IMR-90 (cell line): ENCODE data around the gene HTT. TPM values are rescaled to one million over a fixed set of nuclear protein-coding genes. Genes with fewer than 3 reads are reported as not detected.

Experiments used
- ATAC-seq: fragments of 200-7000 bp; cut with Tn5 transposase; 2 replicates; pipeline ENCODE4 v1.9.1; 2020; ENCODE audit warnings: low read depth, mild to moderate bottlenecking, moderate library complexity
- BruUV-seq: library from RNA; stranded (reverse); fragments of 400-500 nt; replicated peaks from 2 replicates; lab custom pipeline; 2021; lab: Mats Ljungman, UMichigan
- CTCF ChIA-PET: fragments of 300-600 bp; formaldehyde crosslinking; extraction: SDS; loops from one replicate; lab custom pipeline; 2021; ENCODE audit warnings: antibody characterized with exemption; lab: Yijun Ruan, JAX
- POLR2A ChIA-PET: fragments of 300-600 bp; sonication (Branson Sonifier 250); formaldehyde crosslinking; loops from one replicate; lab custom pipeline; 2022; ENCODE audit warnings: antibody characterized with exemption; ENCODE audit not compliant: unreplicated experiment; lab: Charles Lee
- DNase-seq: peaks from one replicate; pipeline ENCODE4 v3.0.0; 2013
- H2AFZ ChIP-seq: replicated peaks from 2 replicates; pipeline ENCODE3; 2013; ENCODE audit warnings: low read length, mild to moderate bottlenecking; ENCODE audit not compliant: poor library complexity
- H2AK5ac ChIP-seq: 2 replicates; pipeline ENCODE4 v1.6.1; 2013; ENCODE audit warnings: low read depth, low read length, inconsistent platforms
- H2AK9ac ChIP-seq: replicated peaks from 2 replicates; pipeline ENCODE3; 2013; ENCODE audit warnings: mild to moderate bottlenecking, low read depth, low read length, moderate library complexity; ENCODE audit not compliant: poor library complexity
- H2BK120ac ChIP-seq: 2 replicates; pipeline ENCODE4 v1.6.1; 2013; ENCODE audit warnings: low read depth, low read length, inconsistent platforms
- H2BK15ac ChIP-seq: 3 replicates; pipeline ENCODE4 v1.6.1; 2013; ENCODE audit warnings: low read depth, low read length, inconsistent platforms
- H2BK20ac ChIP-seq: 2 replicates; pipeline ENCODE4 v1.6.1; 2013; ENCODE audit warnings: low read depth, mild to moderate bottlenecking, inconsistent platforms, low read length, moderate library complexity
- H2BK5ac ChIP-seq: 2 replicates; pipeline ENCODE4 v1.6.1; 2013; ENCODE audit warnings: mild to moderate bottlenecking, low read depth, low read length, inconsistent platforms; ENCODE audit not compliant: poor library complexity, severe bottlenecking
- H3K14ac ChIP-seq: replicated peaks from 2 replicates; pipeline ENCODE4 v1.6.1; 2013; ENCODE audit warnings: low read depth, low read length, inconsistent platforms
- H3K18ac ChIP-seq: 2 replicates; pipeline ENCODE4 v1.6.1; 2013; ENCODE audit warnings: low read depth, low read length, control low read depth
- H3K23ac ChIP-seq: 2 replicates; pipeline ENCODE4 v1.6.1; 2013; ENCODE audit warnings: low read depth, low read length, inconsistent platforms
- H3K27ac ChIP-seq: 2 replicates; pipeline ENCODE4 v1.5.1; 2013; ENCODE audit warnings: mild to moderate bottlenecking, control low read depth, low read length; ENCODE audit not compliant: insufficient read depth
- H3K27me3 ChIP-seq: 2 replicates; pipeline ENCODE4 v1.6.1; 2013; ENCODE audit warnings: low read length; ENCODE audit not compliant: control insufficient read depth, insufficient read depth
- H3K36me3 ChIP-seq: 2 replicates; pipeline ENCODE4 v1.6.1; 2013; ENCODE audit warnings: low read length, mixed read lengths; ENCODE audit not compliant: control insufficient read depth, insufficient read depth
- H3K4ac ChIP-seq: 2 replicates; pipeline ENCODE4 v1.6.1; 2013; ENCODE audit warnings: low read depth, low read length, inconsistent platforms
- H3K4me1 ChIP-seq: 2 replicates; pipeline ENCODE4 v1.6.1; 2013; ENCODE audit warnings: low read length, mixed read lengths; ENCODE audit not compliant: control insufficient read depth, insufficient read depth
- H3K4me2 ChIP-seq: 2 replicates; pipeline ENCODE4 v1.6.1; 2013; ENCODE audit warnings: low read depth, mild to moderate bottlenecking, control low read depth, low read length, moderate library complexity
- H3K4me3 ChIP-seq: 2 replicates; pipeline ENCODE4 v1.5.1; 2013; ENCODE audit warnings: low read depth, mild to moderate bottlenecking, control low read depth, low read length, moderate library complexity; ENCODE audit not compliant: insufficient read depth
- H3K56ac ChIP-seq: 2 replicates; pipeline ENCODE4 v1.6.1; 2013; ENCODE audit warnings: low read length, inconsistent platforms; ENCODE audit not compliant: insufficient read depth; ENCODE audit errors: extremely low read depth
- H3K79me1 ChIP-seq, 2 experiments: 2 replicates each; pipeline ENCODE4 v1.6.1; 2013; ENCODE audit warnings: low read length in 2 of 2, inconsistent platforms in 1 of 2, low read depth in 1 of 2
- H3K9ac ChIP-seq: 2 replicates; pipeline ENCODE4 v1.6.1; 2013; ENCODE audit warnings: low read depth, low read length, control low read depth
- H3K9me1 ChIP-seq: 2 replicates; pipeline ENCODE4 v1.6.1; 2013; ENCODE audit warnings: low read length, inconsistent platforms; ENCODE audit not compliant: insufficient read depth
- H3K9me3 ChIP-seq: 2 replicates; pipeline ENCODE4 v1.6.1; 2013; ENCODE audit warnings: low read length; ENCODE audit not compliant: control insufficient read depth, insufficient read depth
- H4K20me1 ChIP-seq: 2 replicates; pipeline ENCODE4 v1.6.1; 2013; ENCODE audit warnings: low read length, inconsistent platforms; ENCODE audit not compliant: insufficient read depth
- H4K5ac ChIP-seq: 2 replicates; pipeline ENCODE4 v1.6.1; 2013; ENCODE audit warnings: mild to moderate bottlenecking, low read depth, low read length, control low read depth
- H4K8ac ChIP-seq, 2 experiments: 2 replicates each; pipeline ENCODE4 v1.6.1; 2013; ENCODE audit warnings: low read depth in 2 of 2, low read length in 2 of 2, control low read depth in 1 of 2, inconsistent platforms in 1 of 2
- H4K91ac ChIP-seq: 2 replicates; pipeline ENCODE4 v1.6.1; 2013; ENCODE audit warnings: low read depth, low read length, inconsistent platforms; ENCODE audit not compliant: insufficient read depth
- CHD1 ChIP-seq: IDR thresholded peaks from 2 replicates; pipeline ENCODE4 v1.6.1; 2012; ENCODE audit warnings: low read depth, low read length, improper control_type of control experiment
- ELK1 ChIP-seq: fragments of 150-350 bp; IDR thresholded peaks from 2 replicates; pipeline ENCODE4 v1.6.1; 2016; ENCODE audit warnings: low read depth, mild to moderate bottlenecking, low read length, moderate library complexity, borderline replicate concordance
- MAZ ChIP-seq: IDR thresholded peaks from 2 replicates; pipeline ENCODE4 v1.6.1; 2012; ENCODE audit warnings: low read depth, mild to moderate bottlenecking, low read length, improper control_type of control experiment, moderate library complexity, borderline replicate concordance
- MXI1 ChIP-seq: IDR thresholded peaks from 2 replicates; pipeline ENCODE4 v1.6.1; 2012; ENCODE audit warnings: low read depth, mild to moderate bottlenecking, low read length, moderate library complexity, borderline replicate concordance
- NFE2L2 ChIP-seq: fragments of 150-350 bp; IDR thresholded peaks from 2 replicates; pipeline ENCODE4 v1.6.1; 2016; ENCODE audit warnings: low read depth, mild to moderate bottlenecking, low read length
- RAD21 ChIP-seq: IDR thresholded peaks from 2 replicates; pipeline ENCODE4 v1.6.1; 2012; ENCODE audit warnings: low read length, improper control_type of control experiment
- RCOR1 ChIP-seq: IDR thresholded peaks from 2 replicates; pipeline ENCODE4 v1.6.1; 2012; ENCODE audit warnings: mild to moderate bottlenecking, low read length, improper control_type of control experiment; ENCODE audit not compliant: insufficient replicate concordance
- RFX5 ChIP-seq: IDR thresholded peaks from 2 replicates; pipeline ENCODE4 v1.8.0; 2012; ENCODE audit warnings: low read depth, mild to moderate bottlenecking, low read length, moderate library complexity
- WGBS, 2 experiments: methylation state at CpG; one replicate each; pipeline versions ENCODE4 v1.1.5 to v1.1.7; 2013; ENCODE audit warnings: missing lambda C conversion rate in 2 of 2; ENCODE audit not compliant: insufficient read length in 1 of 2; ENCODE audit errors: extremely low coverage in 2 of 2; 5-methylcytosine and 5-hydroxymethylcytosine counted together
- dilution Hi-C: fragments of 300-500 bp; cut with HindIII; formaldehyde crosslinking; loops from one replicate; pipeline ENCODE4 v1.14.3; 2018; ENCODE audit warnings: low sequenced_read_pairs; ENCODE audit not compliant: unreplicated experiment
- in situ Hi-C: fragments of 300-500 bp; cut with MboI; formaldehyde crosslinking; loops from 3 replicates; pipeline ENCODE4 v1.14.3; 2019; ENCODE audit warnings: low sequenced_read_pairs, inconsistent platforms, mixed read lengths
- intact Hi-C: fragments of 100-400 bp; cut with micrococcal nuclease; formaldehyde crosslinking; loops from 2 replicates; pipeline ENCODE4 v1.10.0; 2022
- polyA plus RNA-seq, 3 experiments: library from polyadenylated mRNA; depleted of rRNA; stranded (reverse); fragments of >200 nt; gene quantifications; 2 replicates each; pipeline ENCODE4 v1.2.3, GENCODE V29; 2012; ENCODE audit warnings: low replicate concordance in 1 of 3
- total RNA-seq: library from RNA; depleted of rRNA; stranded (reverse); fragments of >200 nt; gene quantifications from 2 replicates; pipeline ENCODE4 v1.2.3, GENCODE V29; 2012

HTT gene
- total and polyA plus RNA-seq, 2 of the 4 experiments (the other 2 are of a cell fraction) = 11.6 to 14.3 TPM

- no peak overlapping the region for H4K91ac ChIP-seq
- in situ Hi-C loops = no loop called here
- H3K27ac ChIP-seq = no peak overlapping the region
- no peak overlapping the region for H2AFZ ChIP-seq
- H2AK5ac ChIP-seq = no peak overlapping the region
- no peaks in the 10 kb centered on the region for H3K36me3 ChIP-seq
- no peaks in the 10 kb centered on the region for H3K9me1 ChIP-seq
- no peak overlapping the region for H3K18ac ChIP-seq
- H2AK9ac ChIP-seq = no peak overlapping the region
- ChIA-PET POLR2A (no interaction called here), CTCF (no interaction called here)
- ATAC-seq (no peak), DNase-seq (no peak)
- no peak overlapping the region for H2BK20ac ChIP-seq
- H3K14ac ChIP-seq = no peak overlapping the region
- dilution Hi-C loops = no loop called here
- H4K5ac ChIP-seq = no peak overlapping the region
- no peak overlapping the region for H3K4me2 ChIP-seq
- no peaks in the 10 kb centered on the region for H4K20me1 ChIP-seq
- no peak overlapping the region for H3K56ac ChIP-seq
- no peak overlapping the region for H3K9ac ChIP-seq
- peaks cover 2% of the 10 kb centered on the region; the same call in 1 of the 2 replicates for H3K27me3 ChIP-seq
- H3K9me3 ChIP-seq = no peaks in the 10 kb centered on the region
- no TSS peak for BruUV-seq
- H3K4ac ChIP-seq = no peak overlapping the region
- no peak overlapping the region for H3K4me3 ChIP-seq
- no CpG with 5 or more reads among the region's 9 CpGs for WGBS, 2 experiments
- no peak overlapping the region for H2BK15ac ChIP-seq
- H3K4me1 ChIP-seq = no peaks in the 10 kb centered on the region
- intact Hi-C loops = no loop called here
- H2BK5ac ChIP-seq = no peak overlapping the region
- no peak for TF ChIP-seq MXI1
- no peak for TF ChIP-seq RCOR1
- no peak for TF ChIP-seq CHD1
- TF ChIP-seq ELK1 = no peak
- TF ChIP-seq RAD21 = no peak
- TF ChIP-seq NFE2L2 = no peak
- no peak for TF ChIP-seq RFX5
- TF ChIP-seq MAZ = no peak
- H4K8ac ChIP-seq = no peak overlapping the region
- no peaks in the 10 kb centered on the region for H3K79me1 ChIP-seq
- no peak overlapping the region for H3K23ac ChIP-seq
- no peak overlapping the region for H2BK120ac ChIP-seq
These were observed 182.6 kb downstream of the HTT start for GRCh38 chr4:3257103-3257555.
